IPS DF 4.7 (cell line): ENCODE data around the gene KNDC1.

Source experiments
- DNase-seq: peaks from one replicate; pipeline ENCODE4 v3.0.0-alpha.2; 2013; ENCODE audit warnings: low spot score; ENCODE audit errors: extremely low read depth

KNDC1 gene

GRCh38 chr10:133237588-133238465 lies 77.8 kb downstream of the KNDC1 start, which contains the start of gene VENTX:
VENTX (plus strand) TSS chr10:133237855; CDS start chr10:133237915, 60 bp downstream.
- peak; percentile 71 for DNase-seq

DNA sequence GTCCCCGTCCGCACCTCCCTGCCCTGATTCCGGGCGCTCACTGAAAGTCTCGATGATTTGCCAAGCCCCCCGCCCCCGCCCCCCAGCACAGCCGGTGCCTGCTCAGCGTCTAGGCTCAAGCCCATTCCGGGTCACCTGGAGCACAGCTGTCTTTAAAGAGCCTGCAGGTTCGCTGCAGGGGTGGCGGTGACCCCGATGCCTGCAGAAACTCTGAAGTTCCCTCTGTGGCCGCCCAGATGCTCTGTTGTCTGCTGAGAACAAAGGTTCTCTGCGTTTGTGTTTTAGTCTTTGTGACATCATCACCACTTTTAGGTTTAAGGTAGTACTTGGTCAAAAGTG lies 78.4 kb downstream of the KNDC1 start:
- no peak for DNase-seq

- no peak for DNase-seq
Observed at GRCh38 chr10:133239990-133240389, 80.0 kb downstream of the KNDC1 start.

GRCh38 chr10:133241501-133242205 lies 81.6 kb downstream of the KNDC1 start:
- DNase-seq = no peak

- no peak for DNase-seq
Observed at GRCh38 chr10:133242611-133243356, 82.8 kb downstream of the KNDC1 start.

DNA sequence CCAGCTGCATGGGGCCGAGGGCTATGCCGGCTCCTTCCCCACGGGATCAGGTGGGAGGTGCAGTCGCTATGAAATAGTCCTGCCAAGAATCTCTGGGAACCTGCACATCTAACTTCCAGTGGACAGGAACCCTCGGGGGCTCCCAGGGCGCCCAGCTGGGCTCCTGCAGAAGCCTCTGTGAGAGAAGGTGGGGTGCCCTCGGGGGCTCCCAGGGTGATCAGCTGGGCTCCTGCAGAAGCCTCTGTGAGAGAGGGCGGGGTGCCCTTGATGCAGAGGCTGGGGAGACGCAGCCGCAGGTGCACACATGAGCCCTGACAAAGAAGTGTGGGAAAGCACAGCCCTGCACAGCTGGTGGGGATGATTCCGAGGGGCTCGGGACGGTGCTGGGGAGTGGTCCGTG lies 83.6 kb downstream of the KNDC1 start:
- no peak for DNase-seq

DNA sequence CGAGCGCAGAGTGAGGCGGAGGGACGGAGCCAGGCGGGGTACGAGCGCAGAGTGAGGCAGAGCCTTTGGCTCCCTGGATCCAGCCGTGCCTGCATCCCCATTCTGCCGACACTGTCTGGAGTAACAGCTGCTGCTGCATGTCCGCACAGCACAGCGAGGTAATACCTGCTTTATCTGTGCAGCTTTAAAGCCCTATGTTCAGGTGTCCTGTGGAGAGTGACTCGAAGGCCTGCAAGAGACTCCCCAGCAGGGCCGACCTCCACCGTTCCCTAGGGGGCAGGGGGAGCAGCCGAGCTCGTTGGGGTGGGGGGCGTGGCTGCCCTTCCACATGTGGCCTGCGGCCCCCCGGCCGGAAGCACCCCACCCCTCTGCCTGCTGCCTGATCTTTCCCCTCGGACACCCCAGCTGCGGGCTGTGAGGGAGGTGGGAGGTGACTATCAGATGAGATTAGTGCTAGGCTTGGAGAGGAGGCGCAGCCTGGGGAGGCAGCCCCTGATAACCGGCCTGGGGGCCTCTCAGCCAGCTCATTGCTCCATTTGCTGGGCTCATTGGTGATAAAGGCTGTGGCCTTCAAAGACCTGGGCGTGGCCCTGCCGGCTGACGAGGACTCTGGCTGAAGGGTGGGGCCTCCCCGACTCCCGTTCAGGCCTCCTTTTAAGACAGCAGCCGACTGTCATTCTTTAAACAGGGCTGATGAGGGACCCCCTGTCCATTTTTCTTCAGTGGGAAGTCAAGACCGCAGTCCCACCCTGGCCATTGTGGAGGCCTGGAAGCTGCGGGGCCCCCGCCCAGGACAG lies 85.6 kb downstream of the KNDC1 start:
- no peak for DNase-seq

DNA sequence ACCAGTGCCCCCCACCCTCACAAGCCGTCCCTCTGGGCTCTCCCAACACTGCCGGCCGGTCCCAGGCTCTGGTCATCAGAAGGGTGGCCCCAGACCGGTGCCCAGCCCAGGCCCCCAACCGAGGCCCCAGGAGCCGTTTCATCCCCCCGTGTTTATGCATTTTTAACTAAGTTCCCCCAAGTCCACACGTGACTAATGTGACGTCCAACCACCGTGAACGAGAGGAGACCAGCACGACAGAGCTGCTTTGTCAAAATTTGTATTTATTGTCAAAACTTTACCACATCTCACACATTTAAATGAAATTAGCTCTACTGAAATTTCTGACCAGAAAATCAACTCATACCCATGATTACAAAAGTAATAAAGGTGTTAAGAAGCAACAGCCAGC lies 86.2 kb downstream of the KNDC1 start:
- no peak for DNase-seq

DNA sequence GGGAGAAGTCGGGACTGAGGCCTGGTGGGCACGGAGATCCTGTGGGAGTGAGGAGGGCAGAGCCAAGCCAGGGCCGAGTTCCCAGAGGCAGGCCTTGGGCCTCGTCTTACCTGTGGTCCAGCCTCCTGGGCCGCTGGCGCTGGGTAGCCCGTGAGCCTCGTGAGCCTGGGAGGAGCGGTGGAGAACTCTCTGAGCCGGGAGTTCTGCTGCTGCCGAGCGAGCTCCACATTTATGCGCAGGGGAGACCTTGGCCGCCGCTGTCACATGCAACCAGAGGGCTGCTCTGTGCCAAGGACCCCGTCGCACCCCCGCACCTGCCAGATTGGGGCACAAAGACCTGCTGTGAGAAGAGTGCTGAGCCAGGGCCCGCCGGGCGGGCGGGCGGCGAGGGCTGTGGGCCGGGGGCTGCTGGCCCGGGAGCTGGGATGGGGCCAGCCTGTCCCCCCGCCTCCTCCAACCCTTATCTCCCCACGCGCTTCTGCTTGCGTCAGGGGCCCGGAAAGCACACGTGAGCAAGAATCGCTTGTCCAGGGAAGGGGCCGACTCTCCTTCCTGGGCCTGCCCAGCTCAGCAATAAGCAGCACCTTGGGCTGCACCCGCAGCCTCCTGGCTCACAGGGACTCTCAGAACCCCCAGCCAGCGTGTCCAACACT lies 87.8 kb downstream of the KNDC1 start:
- DNase-seq = no peak

DNA sequence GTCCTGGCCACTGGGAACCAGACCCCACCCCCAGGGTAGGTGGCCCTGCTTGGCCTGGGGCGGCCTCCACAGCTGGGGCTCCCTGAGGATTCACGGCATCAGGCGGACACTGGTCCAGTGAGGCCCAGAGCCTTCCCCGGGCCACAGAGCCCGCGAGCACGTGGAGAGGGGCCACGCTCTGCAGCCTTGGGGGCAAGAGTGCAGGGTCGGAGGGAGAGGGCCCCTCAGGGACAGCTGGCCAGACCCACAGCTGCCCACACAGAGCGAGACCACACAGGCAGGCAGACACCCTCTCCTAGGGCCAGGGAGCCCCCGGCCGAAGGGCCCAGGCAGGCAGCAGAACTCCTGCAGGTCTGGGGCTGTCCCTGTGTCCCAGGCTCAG lies 88.3 kb downstream of the KNDC1 start:
- DNase-seq = no peak

GRCh38 chr10:133249094-133249780 lies 89.2 kb downstream of the KNDC1 start:
- DNase-seq = no peak

- DNase-seq = no peak
Observed at GRCh38 chr10:133249975-133250754, 90.1 kb downstream of the KNDC1 start.

GRCh38 chr10:133251388-133252222 lies 91.6 kb downstream of the KNDC1 start:
- no peak for DNase-seq

- DNase-seq = no peak
Observed at GRCh38 chr10:133252223-133252552, 92.2 kb downstream of the KNDC1 start.

DNA sequence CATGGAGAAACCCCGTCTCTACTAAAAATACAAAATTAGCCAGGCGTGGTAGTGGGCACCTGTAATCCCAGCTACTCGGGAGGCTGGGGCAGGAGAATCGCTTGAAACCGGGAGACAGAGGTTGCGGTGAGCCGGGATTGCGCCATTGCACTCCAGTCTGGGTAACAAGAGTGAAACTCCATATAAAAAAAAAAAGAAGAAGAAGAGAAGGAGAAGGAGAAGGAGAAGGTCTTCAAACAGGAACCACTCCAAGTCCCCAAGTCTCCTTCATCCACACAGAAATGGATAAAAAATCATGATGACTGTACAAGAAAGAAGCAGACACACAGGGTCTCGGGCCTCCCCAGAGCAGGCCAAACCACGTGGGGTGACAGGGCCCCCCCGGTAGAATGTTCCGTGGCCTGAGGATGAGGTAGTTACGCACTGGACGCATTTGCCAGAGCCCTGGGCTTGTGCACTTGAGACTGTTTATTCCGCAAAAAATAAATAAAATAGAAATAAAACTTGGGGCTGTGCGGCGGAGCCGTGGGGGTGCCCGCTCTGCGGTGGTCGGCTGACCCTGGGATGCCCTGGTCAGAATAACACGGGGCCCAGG lies 93.4 kb downstream of the KNDC1 start:
- DNase-seq = no peak

DNA sequence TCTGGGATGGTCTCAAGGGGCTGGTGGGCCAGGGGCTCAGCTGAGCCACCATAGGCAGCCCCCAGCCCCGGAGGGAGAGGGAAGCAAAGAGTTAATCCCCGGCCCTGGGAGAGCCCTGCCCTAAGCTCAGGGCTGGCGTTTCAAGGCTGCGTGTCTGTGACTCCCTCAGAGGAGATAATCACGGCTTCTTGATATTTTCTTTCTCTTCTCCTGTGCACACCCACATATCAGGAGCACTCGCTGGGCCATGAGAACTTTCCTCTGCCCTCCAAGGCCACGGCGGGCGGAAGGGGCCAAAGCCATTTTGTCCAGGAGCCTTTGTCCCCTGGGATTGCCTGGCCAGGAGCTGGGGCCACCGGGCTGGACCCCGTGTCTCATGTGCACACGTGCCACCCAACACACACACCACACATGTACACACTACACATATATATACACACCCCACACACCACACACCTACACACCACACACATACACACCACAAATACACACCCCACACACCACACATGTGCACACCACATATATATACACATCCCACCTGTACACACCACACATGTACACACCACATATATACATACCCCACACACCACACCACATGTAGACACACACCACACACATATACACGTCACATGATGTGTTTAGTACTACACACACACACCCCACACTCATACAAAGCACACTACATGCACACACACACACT lies 94.6 kb downstream of the KNDC1 start:
- no peak for DNase-seq

DNA sequence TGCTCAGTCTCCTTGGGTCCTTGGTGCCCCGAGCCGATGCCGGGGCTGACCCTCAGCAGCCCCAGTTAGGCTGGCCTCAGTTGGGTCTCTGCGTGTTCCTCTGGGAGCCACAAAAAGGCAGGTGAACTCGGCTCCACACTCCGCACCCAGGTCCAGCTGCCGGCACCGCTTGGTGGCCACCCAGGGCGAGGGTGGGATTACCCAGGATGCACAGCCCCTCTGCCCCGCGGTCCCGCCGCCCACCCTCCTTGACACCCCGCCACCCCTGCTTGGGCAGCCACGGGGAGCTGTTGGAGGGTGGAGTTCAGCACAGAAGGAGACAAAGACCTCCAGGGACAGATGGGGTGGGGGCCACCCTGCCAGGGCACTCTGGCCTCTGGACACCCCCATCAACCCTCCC lies 95.3 kb downstream of the KNDC1 start:
- no peak for DNase-seq
